ENCODE results near the gene ST3GAL3. TPM values are rescaled to one million over a fixed set of nuclear protein-coding genes. Genes with fewer than 3 reads are reported as not detected.

The ST3GAL3 gene
- total RNA-seq, 1 donor from 2014 or later = 11.4 TPM

DNA sequence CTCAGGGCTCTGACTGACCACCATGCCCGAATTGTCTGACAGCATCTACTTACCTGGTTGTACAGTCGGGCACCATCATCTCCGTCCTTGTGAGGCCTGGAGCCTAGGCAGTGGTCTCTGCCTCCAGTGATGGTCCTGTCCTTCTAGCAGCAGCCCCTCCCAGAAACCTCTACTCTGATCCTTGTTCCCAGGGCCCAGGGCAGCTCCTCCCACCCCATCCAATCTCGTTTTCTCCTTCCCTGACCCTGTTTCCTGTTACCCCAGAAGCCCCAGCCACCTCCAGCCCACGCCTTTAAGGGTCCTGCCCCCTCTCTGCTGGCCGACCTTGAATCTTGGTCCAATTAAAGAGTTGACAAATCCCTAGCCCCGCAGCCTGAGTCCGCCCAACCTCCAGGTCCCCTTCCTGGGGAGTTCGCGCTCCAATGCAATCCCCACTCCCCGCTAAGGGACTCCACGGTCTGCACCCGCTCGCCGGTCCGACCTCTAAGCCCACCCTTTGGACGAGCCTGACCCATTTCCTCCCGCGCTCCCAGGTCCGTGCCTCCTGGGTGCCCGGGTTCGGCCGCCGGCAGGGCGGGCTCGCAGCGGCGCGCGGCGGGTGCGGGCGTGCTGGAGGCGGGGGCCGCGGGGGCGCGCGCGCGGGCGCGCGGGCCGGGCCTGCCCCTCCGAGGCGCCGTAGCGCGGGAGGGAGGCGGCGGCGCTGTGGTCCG, 271.4 kb downstream of the ST3GAL3 start, which contains the start of gene B4GALT2:
TSS of gene B4GALT2 (plus strand) at position 660 of the 710 bp plus-strand sequence. CDS start 1,951 bp downstream, outside the sequence.
- peaks cover 80% of the 10 kb centered on the region for H3K79me2 ChIP-seq (ENCODE audit: insufficient read depth, low read length)

GRCh38 chr1:43979261-43979527, 271.9 kb downstream of the ST3GAL3 start:
- Mint-ChIP-seq H3K4me3 (ENCODE audit: unreplicated experiment) (no peak overlapping the region), H3K27ac (ENCODE audit: unreplicated experiment) (no peak overlapping the region), H3K9me3 (ENCODE audit: unreplicated experiment) (no peaks in the 10 kb centered on the region), H3K27me3 (ENCODE audit: low read depth, unreplicated experiment) (no peaks in the 10 kb centered on the region), H3K36me3 (ENCODE audit: low read depth, unreplicated experiment) (peaks cover 22% of the 10 kb centered on the region), H3K4me1 (ENCODE audit: low read depth, unreplicated experiment) (peaks cover 41% of the 10 kb centered on the region)
- Histone ChIP-seq H3K4me3 (ENCODE audit: insufficient read depth, low read depth, low read length) (peak overlapping the region; percentile 71), H3K27me3 (ENCODE audit: insufficient read depth, low read length) (no peaks in the 10 kb centered on the region), H4K20me1 (ENCODE audit: insufficient read depth, low read length) (peaks cover 72% of the 10 kb centered on the region), H3K27ac (ENCODE audit: low read depth, low read length) (peak overlapping the region; percentile 48), H3K4me2 (ENCODE audit: low read length) (peak overlapping the region; percentile 97), H3K79me2 (ENCODE audit: insufficient read depth, low read length) (peaks cover 80% of the 10 kb centered on the region), H2AFZ (ENCODE audit: low read depth, low read length) (no peak overlapping the region), H3K9me3 (ENCODE audit: insufficient read depth, low read depth, low read length) (no peaks in the 10 kb centered on the region), H3K4me1 (ENCODE audit: insufficient read depth, low read length) (peaks cover 44% of the 10 kb centered on the region), H3K36me3 (ENCODE audit: insufficient read depth, low read length) (peaks cover 21% of the 10 kb centered on the region), H3K9ac (ENCODE audit: low read length) (peak overlapping the region; percentile 86)
- DNase-seq (ENCODE audit: low read depth) (no peak), FAIRE-seq (no peak)
- TF ChIP-seq EZH2 (IDR thresholded peaks at IDR 0.05; ENCODE audit: insufficient read depth, low read length) (no peak), CTCF (IDR thresholded peaks at IDR 0.05; ENCODE audit: insufficient read depth, low read depth, low read length) (no peak)

More for the DNA sequence above, 271.4 kb downstream of the ST3GAL3 start, which contains the start of gene B4GALT2:
- no peak for FAIRE-seq
- H3K36me3 Mint-ChIP-seq (ENCODE audit: low read depth, unreplicated experiment) = peaks cover 21% of the 10 kb centered on the region
- H3K27ac Mint-ChIP-seq (ENCODE audit: unreplicated experiment) = peak within 1 kb of the TSS; percentile 85
- H3K4me1 Mint-ChIP-seq (ENCODE audit: low read depth, unreplicated experiment) = peaks cover 41% of the 10 kb centered on the region
- H2AFZ ChIP-seq (ENCODE audit: low read depth, low read length) = peak within 1 kb of the TSS; percentile 46
- no peaks in the 10 kb centered on the region for H3K27me3 ChIP-seq (ENCODE audit: insufficient read depth, low read length)
- peak within 1 kb of the TSS; percentile 91 for H3K4me3 Mint-ChIP-seq (ENCODE audit: unreplicated experiment)
- peak within 1 kb of the TSS; percentile 48 for H3K27ac ChIP-seq (ENCODE audit: low read depth, low read length)
- no peaks in the 10 kb centered on the region for H3K27me3 Mint-ChIP-seq (ENCODE audit: low read depth, unreplicated experiment)
- DNase-seq (ENCODE audit: low read depth) = no peak
- peak within 1 kb of the TSS; percentile 97 for H3K4me2 ChIP-seq (ENCODE audit: low read length)
- no peak for TF ChIP-seq EZH2 (IDR thresholded peaks at IDR 0.05; ENCODE audit: insufficient read depth, low read length)
- TF ChIP-seq CTCF (IDR thresholded peaks at IDR 0.05; ENCODE audit: insufficient read depth, low read depth, low read length) = no peak
- peaks cover 21% of the 10 kb centered on the region for H3K36me3 ChIP-seq (ENCODE audit: insufficient read depth, low read length)
- H3K9me3 ChIP-seq (ENCODE audit: insufficient read depth, low read depth, low read length) = no peaks in the 10 kb centered on the region
- peak within 1 kb of the TSS; percentile 86 for H3K9ac ChIP-seq (ENCODE audit: low read length)
- peaks cover 67% of the 10 kb centered on the region for H4K20me1 ChIP-seq (ENCODE audit: insufficient read depth, low read length)
- H3K4me1 ChIP-seq (ENCODE audit: insufficient read depth, low read length) = peaks cover 49% of the 10 kb centered on the region
- H3K4me3 ChIP-seq (ENCODE audit: insufficient read depth, low read depth, low read length) = peak within 1 kb of the TSS; percentile 71
- H3K9me3 Mint-ChIP-seq (ENCODE audit: unreplicated experiment) = no peaks in the 10 kb centered on the region

All from astrocyte (in vitro differentiated cells and primary cell).